Measurements from ENCODE around the gene ATP6V0A4.
"Not testable (repeated sequence)": the region's sequence is repeated elsewhere in the genome, so short reads cannot be mapped to it uniquely, and the experiment has no call there.

ATP6V0A4 gene

GRCh38 chr7:138710536-138711385 lies 87.2 kb downstream of the ATP6V0A4 start:
- in situ Hi-C loops (cut with MboI; ENCODE audit: low sequenced_read_pairs), result no loop called here

GRCh38 chr7:138705167-138705566 lies 92.8 kb downstream of the ATP6V0A4 start:
- in situ Hi-C loops (cut with MboI; ENCODE audit: low sequenced_read_pairs), result no loop called here

- in situ Hi-C loops (cut with MboI; ENCODE audit: low sequenced_read_pairs), result no loop called here
Observed at GRCh38 chr7:138701537-138701923, 96.5 kb downstream of the ATP6V0A4 start.

DNA sequence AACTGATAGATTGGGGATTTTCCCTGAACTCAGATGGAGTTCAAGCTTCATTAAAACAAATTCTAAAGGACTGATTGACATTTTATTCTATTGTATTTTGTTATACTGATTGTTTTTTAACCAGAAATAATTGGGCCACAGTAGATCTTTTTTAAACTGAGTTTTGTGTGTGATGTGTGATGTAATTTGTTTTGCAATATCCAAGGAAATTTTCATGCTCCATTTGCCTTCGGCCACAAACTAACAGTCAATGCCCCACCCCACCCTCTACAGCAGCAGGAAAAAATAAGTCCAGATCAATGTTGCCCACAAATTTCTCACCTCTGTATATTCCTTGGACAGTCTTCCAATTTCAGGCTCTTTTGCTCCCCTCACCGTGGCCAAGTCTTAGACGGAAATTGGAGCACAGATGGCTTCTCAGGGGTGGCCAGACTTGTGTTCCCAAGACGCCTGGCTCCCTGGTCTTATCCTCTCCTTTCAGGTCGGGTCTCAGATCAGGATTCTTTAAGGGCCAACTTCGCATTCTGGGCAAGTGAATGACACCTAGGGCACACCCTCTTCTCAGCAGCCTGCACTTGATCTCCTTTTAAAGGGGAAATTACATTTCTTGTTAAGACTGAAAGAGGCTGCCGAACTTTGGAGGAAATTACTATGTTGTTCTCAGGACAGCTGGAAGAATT lies 97.0 kb downstream of the ATP6V0A4 start, which contains the start of gene SVOPL:
Gene SVOPL, minus strand, starts transcription at position 506 of the 680 bp plus-strand sequence. CDS start 22,317 bp downstream, outside the sequence.
- in situ Hi-C loops (cut with MboI; ENCODE audit: low sequenced_read_pairs), result no loop called here

- in situ Hi-C loops (cut with MboI; ENCODE audit: low sequenced_read_pairs), result no loop called here
Observed at GRCh38 chr7:138699661-138700060, 98.3 kb downstream of the ATP6V0A4 start.

DNA sequence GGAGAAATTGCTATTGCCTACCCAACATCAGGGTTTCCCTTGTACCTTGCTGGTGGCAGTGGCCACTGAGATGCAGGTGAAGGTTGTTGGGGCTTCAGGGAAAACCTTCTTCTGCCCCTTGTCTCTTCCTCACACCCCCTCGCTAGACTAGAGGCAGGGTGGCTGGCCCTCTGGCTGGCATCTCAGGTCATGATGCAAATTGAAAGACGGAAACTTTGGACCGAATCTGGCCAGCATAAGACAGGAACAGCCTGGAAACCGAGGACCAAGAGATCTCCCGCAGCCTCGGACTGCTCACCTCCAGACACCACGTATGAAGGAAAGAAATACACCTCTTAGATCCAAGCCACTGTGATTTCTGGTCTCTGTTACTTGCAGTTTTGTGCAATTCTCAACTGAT lies 99.7 kb downstream of the ATP6V0A4 start:
- in situ Hi-C loops (cut with MboI; ENCODE audit: low sequenced_read_pairs), result no loop called here

GRCh38 chr7:138697535-138698182 lies 100.3 kb downstream of the ATP6V0A4 start:
- in situ Hi-C loops (cut with MboI; ENCODE audit: low sequenced_read_pairs), result no loop called here

DNA sequence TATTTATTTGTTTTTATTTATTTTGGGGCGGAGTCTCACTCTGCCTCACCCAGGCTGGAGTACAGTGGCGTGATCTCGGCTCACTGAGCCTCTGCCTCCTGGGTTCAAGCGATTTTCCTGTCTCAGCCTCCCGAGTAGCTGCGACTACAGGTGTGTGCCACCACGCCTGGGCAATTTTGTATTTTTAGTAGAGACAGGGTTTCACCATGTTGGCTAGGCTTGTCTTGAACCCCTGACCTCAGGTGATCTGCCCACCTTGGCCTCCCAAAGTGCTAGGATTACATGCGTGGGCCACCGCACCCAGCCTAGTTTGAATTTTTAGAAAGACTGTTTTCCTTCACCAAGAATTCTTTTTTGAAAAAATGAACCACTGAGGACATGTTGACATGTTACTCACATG lies 102.2 kb downstream of the ATP6V0A4 start:
- in situ Hi-C loops (cut with MboI; ENCODE audit: low sequenced_read_pairs), result not testable (repeated sequence)

- in situ Hi-C loops (cut with MboI; ENCODE audit: low sequenced_read_pairs), result no loop called here
Observed at GRCh38 chr7:138695106-138695505, 102.9 kb downstream of the ATP6V0A4 start.

DNA sequence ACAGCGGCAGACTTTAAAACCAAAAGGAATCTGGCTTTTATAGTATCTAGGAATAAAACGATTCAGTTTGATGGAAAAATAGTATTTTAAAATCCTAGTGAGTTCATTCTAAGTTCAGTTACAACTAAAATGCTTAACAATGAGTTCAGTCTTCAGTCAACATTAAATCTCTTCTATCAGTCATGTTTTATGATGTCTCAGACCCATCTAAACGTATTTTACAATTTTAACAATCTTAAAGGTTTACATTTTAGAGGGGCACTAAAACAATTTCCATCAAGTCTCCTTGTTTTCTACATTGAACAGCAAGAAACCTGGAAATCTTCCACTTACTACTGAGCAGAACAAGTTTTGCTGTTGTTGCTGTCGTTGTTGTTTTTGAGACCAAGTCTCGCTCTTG lies 106.8 kb downstream of the ATP6V0A4 start:
- in situ Hi-C loops (cut with MboI; ENCODE audit: low sequenced_read_pairs), result no loop called here

DNA sequence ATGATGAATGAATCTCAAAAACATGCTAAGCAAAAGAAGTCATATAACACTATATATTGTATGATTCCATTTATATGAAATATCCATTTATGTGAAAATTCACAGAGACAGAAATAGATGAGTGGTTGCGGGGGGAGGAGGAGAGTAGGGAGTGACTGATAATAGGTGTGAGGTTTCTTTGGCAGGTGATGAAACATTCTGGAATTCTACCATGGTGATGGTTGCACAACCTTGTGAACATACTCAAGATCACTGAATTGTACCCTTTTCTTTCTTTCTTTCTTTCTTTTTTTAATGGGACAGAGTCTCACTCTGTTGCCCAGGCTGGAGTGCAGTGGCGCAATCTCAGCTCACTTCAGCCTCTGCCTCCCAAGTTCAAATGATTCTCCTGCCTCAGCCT lies 107.5 kb downstream of the ATP6V0A4 start:
- in situ Hi-C loops (cut with MboI; ENCODE audit: low sequenced_read_pairs), result no loop called here

- in situ Hi-C loops (cut with MboI; ENCODE audit: low sequenced_read_pairs), result not testable (repeated sequence)
Observed at GRCh38 chr7:138688037-138688436, 110.0 kb downstream of the ATP6V0A4 start.

- in situ Hi-C loops (cut with MboI; ENCODE audit: low sequenced_read_pairs), result no loop called here
Observed at GRCh38 chr7:138684340-138684739, 113.7 kb downstream of the ATP6V0A4 start.

DNA sequence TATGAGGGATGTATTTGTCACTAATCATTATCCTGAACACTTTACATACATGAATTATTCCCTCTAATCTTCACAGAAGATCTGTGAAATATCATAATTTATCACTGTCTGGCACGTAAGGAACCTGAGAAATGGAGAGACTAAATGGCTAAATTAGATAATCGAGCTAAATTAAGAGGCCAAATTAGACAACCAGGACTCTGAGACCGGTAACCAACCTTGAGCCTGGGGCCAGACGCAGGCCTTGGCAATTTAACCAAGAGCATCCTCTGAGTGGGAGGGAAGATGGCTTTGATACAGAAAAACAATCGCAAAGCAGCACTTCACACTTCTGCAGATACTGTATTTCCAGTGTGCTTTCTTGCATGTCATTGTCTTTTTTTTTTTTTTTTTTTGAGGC lies 118.2 kb downstream of the ATP6V0A4 start:
- in situ Hi-C loops (cut with MboI; ENCODE audit: low sequenced_read_pairs), result no loop called here

GRCh38 chr7:138670594-138670993 lies 127.4 kb downstream of the ATP6V0A4 start:
- in situ Hi-C loops (cut with MboI; ENCODE audit: low sequenced_read_pairs), result no loop called here

DNA sequence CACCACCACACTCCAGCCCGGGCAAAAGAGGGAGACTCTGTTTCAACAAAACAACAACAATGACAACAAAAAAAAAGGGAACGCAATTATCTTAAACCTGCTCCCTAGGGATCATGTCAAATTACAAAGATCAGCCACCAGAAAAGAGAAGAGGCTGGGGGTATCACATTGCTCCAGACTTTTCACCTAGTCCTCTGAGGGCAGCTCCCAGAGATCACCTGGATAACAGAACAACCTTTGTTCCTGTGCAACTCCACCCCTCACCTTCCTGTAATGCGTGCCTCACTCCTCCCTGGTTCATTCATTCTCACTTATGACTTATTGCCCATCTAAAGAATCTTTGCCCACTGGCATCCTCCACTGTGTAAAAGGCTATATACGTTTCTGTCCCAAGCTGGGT lies 128.6 kb downstream of the ATP6V0A4 start:
- in situ Hi-C loops (cut with MboI; ENCODE audit: low sequenced_read_pairs), result no loop called here

DNA sequence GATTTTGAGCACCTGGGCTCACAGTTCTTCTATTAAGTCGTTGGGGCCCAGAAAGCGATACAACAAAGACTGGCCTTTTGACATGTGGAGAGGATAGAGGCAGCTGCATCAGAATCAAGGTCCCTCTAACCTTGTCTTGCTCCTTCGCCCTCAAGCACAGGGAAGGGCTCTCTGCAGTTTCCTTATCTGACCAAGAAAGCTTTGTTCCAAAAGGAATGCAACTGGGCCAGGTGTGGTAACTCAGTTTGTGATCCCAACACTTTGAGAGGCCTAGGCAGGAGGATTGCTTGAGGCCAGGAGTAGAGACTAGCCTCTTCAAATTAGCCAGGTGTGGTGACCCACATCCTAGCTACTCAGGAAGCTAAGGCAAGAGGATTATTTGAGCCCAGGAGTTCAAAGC lies 129.1 kb downstream of the ATP6V0A4 start:
- in situ Hi-C loops (cut with MboI; ENCODE audit: low sequenced_read_pairs), result no loop called here

DNA sequence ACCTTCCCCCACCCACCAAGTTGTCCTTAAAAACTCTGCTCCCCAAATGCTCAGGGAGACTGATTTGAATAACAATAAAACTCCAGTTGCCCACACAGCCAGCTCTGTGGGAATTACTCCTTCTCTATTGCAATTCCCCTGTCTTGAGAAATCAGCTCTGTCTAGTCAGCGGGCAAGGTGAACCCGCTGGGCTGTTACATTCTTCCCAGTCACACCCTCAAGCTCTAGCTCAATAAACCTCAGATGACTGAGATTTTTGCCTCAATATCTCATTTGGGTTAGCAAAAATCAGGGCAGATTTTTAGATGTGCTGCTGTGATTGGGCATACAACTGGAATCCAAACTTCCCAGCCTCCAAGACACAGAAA lies 129.8 kb downstream of the ATP6V0A4 start:
- in situ Hi-C loops (cut with MboI; ENCODE audit: low sequenced_read_pairs), result no loop called here

DNA sequence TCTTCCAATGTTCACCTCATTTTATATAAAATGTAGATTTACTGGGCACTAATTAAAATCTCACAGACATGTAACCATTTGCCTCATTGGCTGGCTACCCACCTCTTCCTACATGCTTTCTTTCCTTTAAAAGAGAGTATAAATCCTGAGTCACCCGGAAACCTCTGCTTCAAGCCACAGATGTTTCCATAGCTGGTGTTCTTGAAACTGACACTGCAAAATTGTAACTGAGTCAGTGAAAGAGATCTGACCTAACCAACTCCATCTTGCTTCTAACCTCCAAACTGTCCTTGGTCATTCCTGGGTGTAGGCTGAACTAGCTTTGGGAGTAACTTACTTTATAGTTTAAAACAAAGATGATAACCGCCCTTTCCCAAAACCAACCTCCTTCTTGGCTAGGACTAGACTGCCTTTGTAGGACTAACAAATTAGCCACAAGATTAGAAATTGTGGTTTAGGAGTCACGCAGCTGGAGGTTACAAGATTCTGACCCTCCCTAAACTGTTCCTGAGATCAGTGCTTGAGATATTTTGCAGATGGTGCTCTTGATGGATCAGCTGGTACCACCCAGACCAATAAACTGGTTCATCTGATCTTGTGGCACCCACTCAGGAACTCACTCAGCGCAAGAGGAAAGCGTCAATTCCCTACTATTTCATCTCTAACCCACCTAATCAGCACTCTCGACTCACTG lies 130.3 kb downstream of the ATP6V0A4 start:
- in situ Hi-C loops (cut with MboI; ENCODE audit: low sequenced_read_pairs), result no loop called here

DNA sequence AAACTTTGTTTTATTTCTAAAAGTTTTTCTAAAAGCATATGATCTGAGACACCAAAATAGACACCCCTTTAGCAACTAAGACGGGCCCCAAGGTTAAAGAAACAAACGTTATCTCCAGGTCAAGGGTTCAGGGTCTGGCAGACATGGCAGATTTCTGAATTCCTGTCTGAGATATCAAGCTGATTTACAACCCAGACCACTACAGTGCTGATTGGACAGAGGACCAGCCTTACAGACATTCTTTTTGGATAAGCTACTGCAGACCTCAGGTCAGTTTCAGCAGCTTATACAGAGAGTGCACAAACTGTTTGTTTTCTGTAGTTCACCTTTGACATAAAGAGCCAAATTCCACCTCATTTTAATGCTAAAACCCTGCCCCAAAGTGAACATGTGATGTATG lies 131.6 kb downstream of the ATP6V0A4 start:
- in situ Hi-C loops (cut with MboI; ENCODE audit: low sequenced_read_pairs), result no loop called here

DNA sequence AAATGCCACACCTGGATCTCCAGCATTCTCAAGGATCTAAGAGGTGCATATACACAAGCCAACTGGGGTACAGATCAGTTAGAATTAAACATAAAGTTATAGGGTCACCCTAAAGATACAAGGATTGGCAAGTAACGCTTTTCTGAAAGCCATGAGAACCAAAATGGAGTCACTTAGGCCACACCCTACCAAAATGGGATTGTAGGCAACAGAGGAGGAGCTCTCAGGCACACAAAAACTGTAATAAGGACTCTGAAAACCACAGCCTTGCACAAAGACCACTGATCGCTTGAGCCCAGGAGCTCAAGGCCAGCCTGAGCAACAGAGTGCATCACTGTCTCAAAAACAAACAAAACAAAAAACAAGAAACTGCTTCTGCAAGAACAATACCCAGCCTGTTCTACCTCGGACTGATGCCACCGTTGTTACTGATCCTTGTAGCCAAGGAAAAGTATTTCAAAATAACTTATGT lies 132.3 kb downstream of the ATP6V0A4 start:
- in situ Hi-C loops (cut with MboI; ENCODE audit: low sequenced_read_pairs), result no loop called here
